Parathyroid adenoma (tissue), 2 donors: ENCODE data around the gene SLC25A1.

Source experiments
- H2AFZ ChIP-seq: fragments of 300-600 bp; sonication (generic); one replicate; pipeline ENCODE4 v1.7.0; 2017; ENCODE audit warnings: antibody characterized with exemption, mild to moderate bottlenecking
- H3K27ac ChIP-seq: fragments of 300-600 bp; sonication (generic); one replicate; pipeline ENCODE4 v1.7.0; 2017
- H3K27me3 ChIP-seq: fragments of 300-600 bp; sonication (generic); one replicate; pipeline ENCODE4 v1.7.0; 2017; ENCODE audit warnings: low read length; ENCODE audit not compliant: control insufficient read depth, insufficient read depth
- H3K36me3 ChIP-seq: fragments of 300-600 bp; sonication (generic); one replicate; pipeline ENCODE4 v1.7.0; 2017; ENCODE audit warnings: low read length; ENCODE audit not compliant: control insufficient read depth, insufficient read depth
- H3K4me1 ChIP-seq: fragments of 300-600 bp; sonication (generic); one replicate; pipeline ENCODE4 v1.7.0; 2017; ENCODE audit warnings: control low read depth
- H3K4me2 ChIP-seq: fragments of 300-600 bp; sonication (generic); one replicate; pipeline ENCODE4 v1.7.0; 2017; ENCODE audit warnings: low read length
- H3K4me3 ChIP-seq: fragments of 300-600 bp; sonication (generic); one replicate; pipeline ENCODE4 v1.7.0; 2017; ENCODE audit warnings: low read depth, low read length
- H3K79me2 ChIP-seq: fragments of 300-600 bp; sonication (generic); one replicate; pipeline ENCODE4 v1.7.0; 2017; ENCODE audit warnings: control low read depth
- H3K9ac ChIP-seq: fragments of 300-600 bp; sonication (generic); one replicate; pipeline ENCODE4 v1.7.0; 2017; ENCODE audit warnings: mild to moderate bottlenecking
- H3K9me3 ChIP-seq: fragments of 300-600 bp; sonication (generic); one replicate; pipeline ENCODE4 v1.7.0; 2017; ENCODE audit warnings: low read length; ENCODE audit not compliant: control insufficient read depth
- TF ChIP-seq, protein P1 (sequence below): fragments of 300-600 bp; sonication (generic); IDR thresholded peaks from one replicate; pipeline ENCODE4 v1.7.0; 2017; ENCODE audit warnings: antibody characterized with exemption, mild to moderate bottlenecking
- donor health status: primary hyperparathyroidism.

The SLC25A1 gene

DNA sequence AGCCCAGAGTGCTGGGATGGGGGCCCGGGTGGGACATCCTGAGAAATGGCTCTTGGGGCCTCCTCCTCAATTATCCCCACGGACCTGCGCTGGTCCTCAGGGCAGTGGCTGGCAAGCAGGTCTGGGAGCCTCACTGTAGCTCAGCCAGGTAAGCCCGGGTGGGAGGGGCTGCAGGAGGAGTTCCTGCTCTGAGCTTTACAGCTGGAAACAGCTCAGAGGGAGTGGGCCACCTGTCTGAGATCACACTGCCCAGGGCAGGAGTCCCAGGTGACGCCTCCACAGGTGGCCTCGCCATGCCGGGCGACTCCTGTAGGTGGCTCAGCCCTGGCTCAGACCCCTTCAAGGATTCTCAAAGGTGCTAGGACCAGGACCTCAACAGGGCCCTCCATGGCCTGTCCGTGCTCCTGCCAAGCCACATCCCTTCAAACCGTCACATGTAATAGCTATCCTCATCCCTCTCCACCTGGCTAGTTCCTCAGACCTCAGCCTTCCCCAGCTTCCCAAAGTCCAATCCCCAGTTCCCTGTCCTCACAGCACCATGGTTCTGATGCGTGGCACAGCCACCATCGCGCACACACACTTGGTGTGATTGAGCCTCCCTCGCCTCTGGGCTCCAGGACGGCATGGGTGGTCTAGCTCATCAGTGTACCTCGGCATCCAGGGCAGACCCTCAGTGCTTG is 51.1 kb downstream of the SLC25A1 start:
- no peak overlapping the region for H3K4me2 ChIP-seq
- TF ChIP-seq, protein P1, sequence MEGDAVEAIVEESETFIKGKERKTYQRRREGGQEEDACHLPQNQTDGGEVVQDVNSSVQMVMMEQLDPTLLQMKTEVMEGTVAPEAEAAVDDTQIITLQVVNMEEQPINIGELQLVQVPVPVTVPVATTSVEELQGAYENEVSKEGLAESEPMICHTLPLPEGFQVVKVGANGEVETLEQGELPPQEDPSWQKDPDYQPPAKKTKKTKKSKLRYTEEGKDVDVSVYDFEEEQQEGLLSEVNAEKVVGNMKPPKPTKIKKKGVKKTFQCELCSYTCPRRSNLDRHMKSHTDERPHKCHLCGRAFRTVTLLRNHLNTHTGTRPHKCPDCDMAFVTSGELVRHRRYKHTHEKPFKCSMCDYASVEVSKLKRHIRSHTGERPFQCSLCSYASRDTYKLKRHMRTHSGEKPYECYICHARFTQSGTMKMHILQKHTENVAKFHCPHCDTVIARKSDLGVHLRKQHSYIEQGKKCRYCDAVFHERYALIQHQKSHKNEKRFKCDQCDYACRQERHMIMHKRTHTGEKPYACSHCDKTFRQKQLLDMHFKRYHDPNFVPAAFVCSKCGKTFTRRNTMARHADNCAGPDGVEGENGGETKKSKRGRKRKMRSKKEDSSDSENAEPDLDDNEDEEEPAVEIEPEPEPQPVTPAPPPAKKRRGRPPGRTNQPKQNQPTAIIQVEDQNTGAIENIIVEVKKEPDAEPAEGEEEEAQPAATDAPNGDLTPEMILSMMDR = no peak
- no peaks in the 10 kb centered on the region for H3K36me3 ChIP-seq
- no peaks in the 10 kb centered on the region for H3K79me2 ChIP-seq
- no peaks in the 10 kb centered on the region for H3K4me1 ChIP-seq
- no peaks in the 10 kb centered on the region for H3K9me3 ChIP-seq
- H3K27me3 ChIP-seq = no peaks in the 10 kb centered on the region
- no peak overlapping the region for H2AFZ ChIP-seq
- no peak overlapping the region for H3K27ac ChIP-seq
- no peak overlapping the region for H3K9ac ChIP-seq
- H3K4me3 ChIP-seq = no peak overlapping the region

DNA sequence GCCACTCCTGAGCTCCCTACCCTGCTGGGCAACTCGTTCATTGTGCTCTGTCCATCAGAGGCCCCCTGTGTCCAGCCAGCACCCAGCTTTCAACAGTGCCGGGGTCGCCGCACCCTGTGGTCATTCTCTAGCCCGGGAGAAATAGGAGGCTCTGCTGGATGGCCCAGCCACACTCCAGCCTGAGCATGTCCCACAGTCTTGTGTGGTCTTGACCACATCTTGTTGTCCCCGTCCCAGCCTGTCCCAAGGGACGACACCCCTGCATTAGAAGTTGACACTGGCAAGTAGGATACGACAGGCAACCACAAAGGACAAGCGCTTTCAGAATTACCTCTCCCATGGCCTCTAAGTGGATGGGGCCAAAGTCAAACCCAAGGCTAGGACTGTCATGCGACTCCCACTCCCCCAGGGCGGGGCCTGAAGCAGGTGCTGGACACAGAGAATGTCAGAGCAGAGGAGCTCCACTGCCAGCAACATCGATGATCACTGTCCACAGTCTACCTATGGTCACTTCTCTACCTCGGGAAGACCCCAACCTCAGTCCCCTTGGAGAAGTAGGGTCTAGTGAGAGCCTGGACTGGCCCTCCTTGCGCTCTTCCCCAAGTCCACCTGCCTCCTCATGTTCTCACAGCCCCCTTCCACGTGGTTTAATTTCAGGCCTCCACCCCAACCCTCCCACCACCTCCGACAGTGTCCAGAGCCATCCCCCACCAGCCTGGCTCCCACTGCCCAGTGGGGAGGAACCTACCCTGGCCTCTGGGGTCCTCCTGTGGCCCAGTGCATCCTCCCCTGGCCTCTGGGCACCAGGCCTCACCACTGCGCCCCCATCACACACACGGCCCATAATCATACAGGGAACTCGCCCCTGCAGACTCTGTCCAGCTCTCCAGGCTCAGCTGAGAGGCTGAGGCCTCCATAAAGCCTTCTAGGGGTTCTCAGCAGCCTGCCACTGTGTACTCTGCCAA is 51.9 kb downstream of the SLC25A1 start:
- Histone ChIP-seq H3K79me2 (no peaks in the 10 kb centered on the region), H3K4me1 (no peaks in the 10 kb centered on the region)

More for the DNA sequence above, 51.9 kb downstream of the SLC25A1 start:
- H2AFZ ChIP-seq = no peak overlapping the region
- H3K27me3 ChIP-seq = no peaks in the 10 kb centered on the region
- no peaks in the 10 kb centered on the region for H3K36me3 ChIP-seq
- H3K4me2 ChIP-seq = no peak overlapping the region
- no peak overlapping the region for H3K9ac ChIP-seq
- no peak overlapping the region for H3K27ac ChIP-seq
- no peak overlapping the region for H3K4me3 ChIP-seq
- no peaks in the 10 kb centered on the region for H3K9me3 ChIP-seq
- TF ChIP-seq, protein P1 = no peak
